ENCODE measurements around the gene STOM.

DNA sequence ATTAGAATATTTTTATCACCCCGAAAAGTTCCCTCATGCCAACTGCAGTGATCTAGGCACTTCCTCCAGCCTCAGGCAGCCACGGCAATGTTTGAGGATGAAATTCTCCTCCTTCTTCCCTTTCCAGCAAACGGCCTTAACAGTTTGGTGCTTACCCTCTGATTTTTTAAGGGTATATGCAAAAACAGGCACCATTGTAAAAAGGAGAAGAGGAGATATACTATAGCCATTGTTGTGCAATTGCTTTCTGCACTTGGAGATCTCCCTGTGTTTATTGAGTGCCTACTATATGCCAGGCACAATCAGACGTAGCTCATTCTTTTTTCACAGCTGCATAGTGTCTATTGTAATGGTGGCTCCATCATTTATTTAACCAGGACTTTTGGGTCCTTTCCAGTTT, 72.7 kb downstream of the STOM start:
- no peak for TF ChIP-seq CTCF (IDR thresholded peaks at IDR 0.05)
- no peak for TF ChIP-seq POLR2A (IDR thresholded peaks at IDR 0.05)

Data from testis (tissue), 2 donors.